SH-SY5Y (cell line): Measurements from ENCODE around the gene CORT.

Source experiments
- GATA2 ChIP-seq: IDR thresholded peaks from 2 replicates; pipeline ENCODE4 v1.6.1; 2011; ENCODE audit warnings: mild to moderate bottlenecking, low read depth, low read length
- GATA3 ChIP-seq: IDR thresholded peaks from 2 replicates; pipeline ENCODE4 v1.6.1; 2011; ENCODE audit warnings: low read depth, mild to moderate bottlenecking, low read length, moderate library complexity

GRCh38 chr1:10424034-10424433, 25.8 kb upstream of the CORT start:
- TF ChIP-seq GATA2 (no peak), GATA3 (no peak)
